HPDE6-E6E7 (cell line): ENCODE data around the gene GFOD2.

Experiments used
- DNase-seq: peaks from one replicate; pipeline ENCODE4 v3.0.0; 2011; ENCODE audit warnings: missing footprints; ENCODE audit errors: extremely low spot score

Gene GFOD2

DNA sequence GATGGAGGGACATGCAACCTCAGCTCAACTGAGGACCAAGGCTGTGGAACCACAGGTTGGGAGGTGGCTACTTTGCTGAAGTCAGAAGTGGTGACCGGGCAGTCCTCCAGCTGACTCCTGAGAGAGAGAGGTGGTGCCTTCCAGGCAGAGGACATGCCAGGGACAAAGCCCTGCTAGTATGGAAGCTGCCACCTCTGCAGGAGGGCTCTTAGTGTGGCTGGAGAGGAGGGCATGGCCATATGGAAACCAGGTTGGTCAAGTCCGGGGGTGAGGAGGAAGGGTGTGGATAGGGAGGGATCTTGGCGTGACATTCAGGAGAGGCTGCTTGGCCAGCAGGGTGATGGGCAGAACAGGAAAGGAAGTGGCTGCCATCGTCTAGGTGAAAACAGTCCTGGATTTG, 46.8 kb downstream of the GFOD2 start:
- DNase-seq: no peak

- no peak for DNase-seq
Observed at GRCh38 chr16:67669499-67670101, 49.5 kb downstream of the GFOD2 start.

DNA sequence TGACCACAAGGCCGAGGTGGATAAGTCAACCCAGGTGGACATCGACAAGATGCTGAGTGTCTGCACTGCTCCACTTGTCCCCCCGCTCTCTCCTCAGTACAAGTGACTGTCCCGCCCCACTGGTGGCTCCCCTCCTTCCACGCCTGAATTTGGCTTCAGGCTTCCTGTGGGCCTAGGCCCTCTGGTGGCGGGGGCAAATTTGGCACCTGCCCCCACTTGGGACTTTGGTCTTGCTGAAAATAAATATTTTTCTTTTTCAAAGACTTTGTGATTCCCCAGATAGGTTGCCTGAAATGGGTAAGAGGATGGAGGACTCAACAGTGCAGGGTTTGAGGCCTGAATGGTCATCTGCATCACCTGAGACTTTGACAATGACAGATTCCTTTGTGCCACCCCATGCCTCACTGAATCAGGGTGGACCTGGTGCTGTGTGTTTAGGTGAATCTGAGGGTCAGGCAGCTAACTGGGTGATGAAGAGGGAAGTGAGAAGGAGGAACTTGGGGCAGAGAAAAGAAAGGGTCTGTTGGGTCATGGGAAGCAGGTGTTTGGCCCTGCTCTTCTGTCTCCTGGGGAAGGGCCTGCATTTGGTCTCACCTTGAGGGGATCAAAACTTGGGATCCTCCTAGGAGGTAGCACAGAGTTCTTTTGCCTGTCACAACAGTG, 50.5 kb downstream of the GFOD2 start:
- no peak for DNase-seq

- peak; percentile 99 for DNase-seq
Observed at GRCh38 chr16:67667817-67668494, 51.2 kb downstream of the GFOD2 start.

DNA sequence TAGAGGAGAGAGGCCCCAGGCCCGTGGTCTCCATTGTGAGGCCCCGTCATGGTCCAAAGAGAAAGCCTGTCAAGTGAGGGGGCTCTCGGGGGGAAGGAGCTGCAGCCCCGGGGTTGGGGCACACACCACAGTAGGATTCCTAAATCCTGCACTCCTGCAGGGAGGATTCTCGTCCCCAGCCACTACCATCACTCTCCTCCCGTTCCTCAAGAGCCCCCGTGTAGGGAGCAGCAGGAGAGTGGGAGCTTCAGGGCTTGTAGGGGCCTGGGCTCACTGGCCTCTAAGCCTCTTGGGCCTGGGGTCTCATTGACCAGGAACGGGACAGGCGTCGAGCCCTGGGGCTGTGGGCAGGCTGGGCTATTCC, 51.7 kb downstream of the GFOD2 start:
- no peak for DNase-seq

GRCh38 chr16:67666559-67667452, 52.3 kb downstream of the GFOD2 start, which contains the start of the genes C16orf86 and ENKD1:
Gene C16orf86 (plus strand): TSS chr16:67666814. CDS start chr16:67666971, 157 bp downstream.
Gene ENKD1 (minus strand): TSS chr16:67666750. CDS start chr16:67666442, 308 bp downstream.
- peak; percentile 79 for DNase-seq

GRCh38 chr16:67666032-67666551, 53.0 kb downstream of the GFOD2 start:
- DNase-seq: no peak

DNA sequence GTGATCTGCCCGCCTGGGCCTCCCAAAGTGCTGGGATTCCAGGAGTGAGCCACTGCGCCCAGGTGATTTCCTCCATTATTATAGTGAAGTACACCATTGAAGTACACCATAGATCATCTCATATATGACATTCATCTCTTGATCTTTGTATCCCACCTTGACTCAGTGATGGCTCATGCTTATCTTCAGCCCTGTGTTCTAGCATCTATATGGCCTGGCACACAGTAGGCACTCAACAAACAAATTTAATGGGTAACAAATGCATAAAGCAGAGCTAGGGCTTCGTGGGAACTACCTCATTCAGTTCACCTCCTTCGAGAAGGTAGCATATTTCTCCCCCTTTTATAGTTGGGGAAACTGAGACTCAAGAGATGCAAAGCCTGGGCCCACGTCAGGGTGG, 53.5 kb downstream of the GFOD2 start:
- no peak for DNase-seq

DNA sequence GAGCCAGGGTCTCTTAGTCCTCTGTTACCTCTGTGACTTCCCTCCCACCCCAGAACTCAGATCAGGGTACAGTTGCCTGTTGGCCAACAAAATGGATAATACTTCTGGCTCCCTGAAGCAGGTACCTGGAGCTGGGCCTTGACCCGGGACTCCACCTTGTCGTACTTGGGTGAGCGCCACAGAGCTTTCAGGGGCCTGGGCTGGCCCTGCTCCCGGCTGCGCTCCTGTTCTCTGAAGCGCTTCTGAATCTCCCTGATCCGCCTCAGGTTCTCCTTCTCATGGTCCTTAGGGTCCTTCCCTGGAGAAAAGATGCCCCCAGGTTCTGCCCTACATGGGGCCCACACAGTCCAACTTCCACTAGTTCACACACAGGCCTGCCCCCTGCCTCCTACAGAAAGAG, 54.2 kb downstream of the GFOD2 start:
- DNase-seq: no peak

DNA sequence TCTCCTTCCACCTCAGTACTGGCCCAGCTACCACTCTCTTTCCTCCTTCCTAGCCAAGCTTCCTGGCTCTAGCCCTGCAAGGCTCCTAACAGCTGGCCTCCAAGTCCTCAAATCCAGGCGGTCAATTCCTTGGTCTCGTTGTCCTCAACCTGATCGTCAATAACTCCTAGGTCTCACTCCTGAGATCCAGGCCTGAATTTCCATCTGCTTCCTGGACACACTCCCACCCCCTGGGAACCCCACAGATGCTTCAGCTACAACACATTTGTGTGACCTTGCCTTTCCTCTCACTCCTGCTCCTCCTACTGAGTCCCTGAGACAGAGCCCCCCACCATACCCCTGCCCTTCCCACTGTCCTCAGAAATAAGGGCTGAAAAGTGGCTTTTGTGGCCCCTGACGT, 54.9 kb downstream of the GFOD2 start:
- DNase-seq: no peak

GRCh38 chr16:67663877-67664222, 55.3 kb downstream of the GFOD2 start:
- no peak for DNase-seq

- no peak for DNase-seq
Observed at GRCh38 chr16:67663151-67663876, 55.8 kb downstream of the GFOD2 start.

GRCh38 chr16:67662653-67663010, 56.5 kb downstream of the GFOD2 start:
- DNase-seq: no peak

GRCh38 chr16:67661886-67662652, 57.0 kb downstream of the GFOD2 start:
- no peak for DNase-seq

DNA sequence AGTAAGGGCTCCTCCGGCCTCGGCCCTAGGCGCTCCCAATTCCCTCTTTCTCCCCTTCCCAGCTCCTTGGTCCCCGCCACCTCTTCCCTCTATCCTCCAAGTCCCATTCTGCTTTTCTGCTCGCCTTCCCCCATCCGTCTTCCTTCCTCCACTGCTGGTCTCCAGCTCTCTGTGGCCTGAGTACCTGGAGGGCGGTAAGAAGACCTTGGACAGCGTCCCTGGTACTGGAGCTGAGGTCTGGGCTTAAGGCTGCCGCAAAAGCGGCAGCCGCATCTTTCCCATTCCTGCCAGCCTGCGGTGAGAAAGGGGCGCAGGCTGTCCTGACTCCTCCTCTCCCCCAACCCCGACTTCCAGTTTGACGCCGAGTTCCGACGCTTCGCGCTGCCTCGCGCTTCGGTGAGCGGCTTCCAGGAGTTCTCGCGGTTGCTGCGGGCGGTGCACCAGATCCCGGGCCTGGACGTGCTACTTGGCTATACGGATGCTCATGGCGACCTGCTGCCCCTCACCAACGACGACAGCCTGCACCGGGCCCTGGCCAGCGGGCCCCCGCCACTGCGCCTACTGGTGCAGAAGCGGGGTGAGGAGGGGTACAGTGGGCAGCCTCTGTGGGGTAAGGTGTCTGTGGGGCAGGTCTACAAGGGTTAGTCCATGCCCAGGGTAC, 57.9 kb downstream of the GFOD2 start:
- no peak for DNase-seq

- peak; percentile 99 for DNase-seq
Observed at GRCh38 chr16:67660564-67661028, 58.5 kb downstream of the GFOD2 start, which contains the start of gene PARD6A. Gene PARD6A (plus strand): TSS chr16:67660960. CDS start chr16:67661039, 79 bp downstream.

DNA sequence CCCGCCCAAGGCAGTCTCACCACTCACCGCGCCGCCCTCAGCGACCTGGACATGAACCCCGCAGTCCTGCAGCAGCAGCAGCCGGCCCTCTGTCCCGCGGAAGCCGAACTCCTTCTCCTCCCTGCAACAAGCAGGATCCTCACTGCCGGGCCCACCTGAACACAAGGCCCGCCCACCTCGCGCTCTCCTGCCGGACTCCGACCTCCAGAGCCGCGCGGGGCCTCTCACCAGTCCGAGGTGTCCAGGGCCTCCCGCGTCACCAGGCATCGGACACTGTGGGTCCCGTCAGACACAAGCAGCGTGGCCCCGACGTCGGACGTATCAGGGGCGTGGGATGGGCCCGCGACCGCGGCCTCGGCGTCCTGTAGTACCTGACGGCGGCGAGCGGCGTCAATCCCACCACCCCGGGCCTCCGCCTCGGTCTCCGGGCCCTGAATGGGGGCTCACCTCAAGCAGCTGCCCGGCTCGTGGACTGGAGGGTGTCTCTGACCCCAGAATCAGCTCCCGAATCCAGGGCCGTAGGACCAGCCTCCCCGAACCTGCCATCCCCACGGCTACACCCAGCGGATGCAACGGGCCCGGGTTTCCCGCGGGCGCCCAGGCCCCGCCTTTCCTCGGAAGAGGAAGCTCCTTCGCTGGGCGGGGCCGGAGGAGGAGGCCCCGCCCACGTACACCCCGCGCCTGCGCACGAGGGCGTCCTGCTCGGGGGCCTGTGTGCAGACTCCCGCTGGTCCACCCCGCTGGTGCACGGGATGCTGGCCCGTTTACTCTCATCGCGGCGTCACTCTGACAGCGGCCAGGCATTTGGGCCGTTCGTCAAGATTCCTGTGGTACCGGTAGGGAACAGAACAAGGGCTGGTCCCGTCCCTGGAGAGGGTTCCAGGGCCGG, 59.2 kb downstream of the GFOD2 start, which contains the start of gene ACD:
TSS of gene ACD (minus strand) at position 586 of the 889 bp plus-strand sequence. CDS start at position 546, 40 bp downstream.
- peak; percentile 99 for DNase-seq

DNA sequence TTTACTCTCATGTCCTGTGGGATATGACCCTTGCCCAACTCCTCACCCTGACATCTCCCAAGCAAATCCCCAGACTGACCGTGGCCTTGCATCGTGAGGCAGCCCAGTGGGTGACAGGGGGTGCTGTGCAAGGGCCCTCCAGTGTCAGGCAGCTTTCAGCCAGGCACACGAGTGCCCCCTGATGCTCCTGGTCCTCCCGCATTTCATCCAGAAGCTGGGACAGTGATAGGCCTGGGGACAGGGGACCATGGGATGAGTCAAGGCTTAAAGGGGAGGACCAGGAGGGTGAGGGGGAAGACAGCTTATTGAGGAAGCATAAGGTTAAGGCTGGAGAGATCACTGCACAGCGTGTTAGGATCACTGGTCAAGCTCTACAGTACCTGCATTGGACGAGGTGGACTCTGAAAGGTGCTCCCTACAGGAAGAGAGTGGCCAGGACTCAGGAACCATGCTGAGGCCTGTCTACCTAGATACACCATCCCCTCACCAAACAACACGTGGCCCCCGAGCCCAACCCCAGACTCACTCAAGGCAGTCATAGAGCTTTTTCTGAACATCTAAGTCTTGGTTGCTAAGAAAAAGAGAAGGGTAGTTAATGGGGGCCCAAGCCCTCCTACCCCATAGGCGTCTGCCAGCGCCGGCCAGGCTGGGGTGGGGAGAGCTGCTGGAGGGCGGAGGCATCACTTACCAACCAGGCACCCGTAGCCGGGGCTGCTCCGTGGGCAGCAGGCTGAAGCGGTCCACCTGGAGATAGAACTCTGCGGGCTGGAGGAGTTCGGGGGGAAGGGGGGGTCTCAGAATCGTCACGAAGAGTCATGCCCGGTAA, 60.1 kb downstream of the GFOD2 start:
- no peak for DNase-seq
